HG03469 (cell line): ENCODE measurements around the gene SYT6.
"Not testable (repeated sequence)": the region's sequence is repeated elsewhere in the genome, so short reads cannot be mapped to it uniquely, and the experiment has no call there.

Source experiments
- ATAC-seq: cut with Tn5 transposase; IDR thresholded peaks from one replicate; pipeline ENCODE4 v1.9.1; 2021; ENCODE audit warnings: mild to moderate bottlenecking, moderate library complexity, moderate number of reproducible peaks; ENCODE audit not compliant: unreplicated experiment

The SYT6 gene

GRCh38 chr1:114076308-114076707 lies 77.4 kb downstream of the SYT6 start:
- ATAC-seq, result no peak

GRCh38 chr1:114075546-114076242 lies 78.0 kb downstream of the SYT6 start:
- ATAC-seq, result no peak

DNA sequence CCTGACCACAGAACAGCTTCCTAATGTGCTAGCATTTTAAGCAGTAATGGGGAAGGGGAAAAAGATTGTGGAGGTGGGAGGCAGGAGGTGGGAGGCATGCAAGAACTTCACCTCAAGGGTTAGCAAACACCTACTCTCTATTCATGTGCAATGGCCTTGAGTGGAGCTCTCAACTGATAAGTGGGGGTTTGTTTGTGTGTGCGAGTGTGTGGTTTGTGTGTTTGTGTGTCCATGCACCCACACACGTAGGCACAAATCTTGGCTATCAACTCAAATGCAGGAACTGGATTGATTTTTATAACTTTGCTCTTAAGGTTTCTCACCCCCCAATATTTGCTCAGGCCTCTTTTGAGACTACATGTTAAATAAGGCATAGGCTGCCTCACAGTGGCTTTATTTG lies 78.6 kb downstream of the SYT6 start:
- ATAC-seq, result no peak

- no peak for ATAC-seq
These were observed 81.4 kb downstream of the SYT6 start for GRCh38 chr1:114072246-114072645.

GRCh38 chr1:114069762-114070161 lies 83.9 kb downstream of the SYT6 start:
- ATAC-seq, result not testable (repeated sequence)

GRCh38 chr1:114068684-114069083 lies 85.0 kb downstream of the SYT6 start:
- not testable (repeated sequence) for ATAC-seq

- ATAC-seq, result not testable (repeated sequence)
These were observed 88.0 kb downstream of the SYT6 start for GRCh38 chr1:114065671-114066070.

DNA sequence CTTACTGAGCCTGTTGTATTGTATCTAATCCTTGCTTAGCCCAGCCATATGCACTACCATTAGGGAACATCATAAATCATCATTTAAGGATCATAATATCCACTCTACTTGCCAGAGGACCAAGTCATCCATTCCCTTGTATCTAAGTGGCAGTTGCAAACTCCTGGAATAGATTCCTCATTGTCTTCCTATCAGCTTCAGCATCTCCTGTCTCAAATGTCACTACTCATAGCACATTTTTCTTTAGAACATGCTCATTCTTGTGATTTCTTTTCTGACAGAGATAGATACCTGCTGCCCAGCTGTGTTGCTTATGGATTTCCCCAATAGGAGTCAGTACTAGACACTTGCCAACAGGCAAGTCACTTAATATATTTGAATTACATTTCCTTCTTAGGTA lies 90.1 kb downstream of the SYT6 start:
- ATAC-seq, result no peak

GRCh38 chr1:114062477-114063099 lies 91.1 kb downstream of the SYT6 start:
- ATAC-seq, result no peak

- ATAC-seq, result no peak
These were observed 92.4 kb downstream of the SYT6 start for GRCh38 chr1:114061121-114061830.

GRCh38 chr1:114058236-114058635 lies 95.4 kb downstream of the SYT6 start:
- not testable (repeated sequence) for ATAC-seq

DNA sequence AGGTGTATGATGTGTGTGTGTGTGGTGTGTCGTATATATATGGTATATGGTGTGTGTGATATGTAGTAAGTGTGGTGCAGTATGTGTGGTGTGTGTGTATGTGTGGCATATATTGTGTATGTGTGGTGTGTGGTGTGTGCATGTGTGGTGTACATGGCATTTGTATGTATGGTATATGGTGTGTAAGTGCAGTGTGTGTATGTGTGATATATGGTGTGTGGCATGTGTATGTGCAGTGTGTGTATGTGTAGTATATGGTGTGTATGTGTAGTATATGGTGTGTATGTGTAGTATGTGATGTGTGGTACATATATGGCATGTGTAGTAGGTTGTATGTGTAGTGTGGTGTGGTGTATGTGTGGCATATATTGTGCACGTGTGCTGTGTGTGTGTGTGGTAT lies 99.5 kb downstream of the SYT6 start:
- no peak for ATAC-seq

- ATAC-seq, result no peak
These were observed 105.4 kb downstream of the SYT6 start for GRCh38 chr1:114048232-114048631.

- ATAC-seq, result no peak
These were observed 110.1 kb downstream of the SYT6 start for GRCh38 chr1:114043548-114043947.

- no peak for ATAC-seq
These were observed 110.6 kb downstream of the SYT6 start for GRCh38 chr1:114043054-114043453.

DNA sequence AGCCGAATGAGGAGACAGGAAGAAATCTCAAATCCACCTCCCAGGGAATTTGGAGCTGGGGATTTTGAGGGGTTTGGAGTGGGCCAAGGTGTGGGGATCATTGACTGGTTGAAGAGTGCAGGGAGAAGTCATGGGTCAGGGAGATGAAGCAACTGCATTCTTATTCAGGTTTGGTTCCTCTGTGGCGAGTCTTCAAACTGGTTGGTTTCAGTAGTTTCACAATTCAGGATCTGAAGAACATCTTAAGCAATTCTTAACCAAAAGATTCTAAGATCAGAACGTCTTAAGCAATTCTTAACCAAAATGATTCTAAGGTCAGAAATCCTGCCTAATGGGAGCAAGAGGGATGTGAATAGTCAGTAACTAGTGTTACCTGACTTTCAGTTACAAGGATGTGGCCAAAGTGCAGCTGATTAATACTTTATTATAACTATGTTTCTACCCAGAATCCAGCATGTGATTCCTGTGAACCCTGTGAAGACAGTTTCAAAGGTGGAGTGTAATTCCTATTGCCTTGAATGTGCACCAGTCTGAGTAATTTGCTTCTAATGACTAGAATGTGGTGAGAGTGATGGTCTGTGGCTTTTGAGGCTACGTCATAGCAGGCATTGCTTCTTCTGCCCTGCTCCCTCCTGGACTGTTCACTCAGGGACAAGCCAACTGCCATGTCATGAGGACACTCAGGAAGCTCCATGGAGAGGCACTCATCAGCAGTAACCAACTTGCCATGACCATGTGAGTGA lies 113.2 kb downstream of the SYT6 start:
- no peak for ATAC-seq
